ENCODE results near the gene DFFB. TPM values are rescaled to one million over a fixed set of nuclear protein-coding genes. Genes with fewer than 3 reads are reported as not detected.
A peak's percentile ranks its signal among the peaks of the same experiment; 100 is the strongest.

DFFB gene
- total RNA-seq, 4 donors from 2014 or later = 1.6 to 8.2 (median 3.2) TPM

DNA sequence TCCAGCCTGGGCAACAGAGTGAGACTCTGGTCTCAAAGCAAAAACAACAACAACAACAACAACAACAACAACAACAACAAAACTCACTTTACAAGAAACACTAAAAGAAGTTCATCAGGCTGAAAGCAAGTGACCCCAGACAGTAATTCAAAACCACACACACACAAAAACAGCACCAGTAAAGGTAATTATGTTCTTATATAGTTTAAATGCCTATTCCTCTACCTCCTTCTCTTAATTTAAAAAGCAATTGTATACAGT is 41.1 kb downstream of the DFFB start:
- TF ChIP-seq POLR2A (IDR thresholded peaks at IDR 0.05) = no peak
- TF ChIP-seq, protein P1, sequence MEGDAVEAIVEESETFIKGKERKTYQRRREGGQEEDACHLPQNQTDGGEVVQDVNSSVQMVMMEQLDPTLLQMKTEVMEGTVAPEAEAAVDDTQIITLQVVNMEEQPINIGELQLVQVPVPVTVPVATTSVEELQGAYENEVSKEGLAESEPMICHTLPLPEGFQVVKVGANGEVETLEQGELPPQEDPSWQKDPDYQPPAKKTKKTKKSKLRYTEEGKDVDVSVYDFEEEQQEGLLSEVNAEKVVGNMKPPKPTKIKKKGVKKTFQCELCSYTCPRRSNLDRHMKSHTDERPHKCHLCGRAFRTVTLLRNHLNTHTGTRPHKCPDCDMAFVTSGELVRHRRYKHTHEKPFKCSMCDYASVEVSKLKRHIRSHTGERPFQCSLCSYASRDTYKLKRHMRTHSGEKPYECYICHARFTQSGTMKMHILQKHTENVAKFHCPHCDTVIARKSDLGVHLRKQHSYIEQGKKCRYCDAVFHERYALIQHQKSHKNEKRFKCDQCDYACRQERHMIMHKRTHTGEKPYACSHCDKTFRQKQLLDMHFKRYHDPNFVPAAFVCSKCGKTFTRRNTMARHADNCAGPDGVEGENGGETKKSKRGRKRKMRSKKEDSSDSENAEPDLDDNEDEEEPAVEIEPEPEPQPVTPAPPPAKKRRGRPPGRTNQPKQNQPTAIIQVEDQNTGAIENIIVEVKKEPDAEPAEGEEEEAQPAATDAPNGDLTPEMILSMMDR (IDR thresholded peaks at IDR 0.05) = no peak
- DNase-seq = no peak
- peaks cover 0 to 11% (median 0%) of the 10 kb centered on the region in 3 donors for H3K9me3 ChIP-seq
- peaks cover 0 to 21% (median 6%) of the 10 kb centered on the region in 3 donors for H3K36me3 ChIP-seq
- intact Hi-C loops (cut with DNase I) = no loop called here
- no peak overlapping the region for H3K27ac ChIP-seq
- no peak overlapping the region for H3K4me3 ChIP-seq
- H3K4me1 ChIP-seq = peaks cover 6 to 38% (median 6%) of the 10 kb centered on the region in 3 donors
- H3K27me3 ChIP-seq = no peaks in the 10 kb centered on the region

DNA sequence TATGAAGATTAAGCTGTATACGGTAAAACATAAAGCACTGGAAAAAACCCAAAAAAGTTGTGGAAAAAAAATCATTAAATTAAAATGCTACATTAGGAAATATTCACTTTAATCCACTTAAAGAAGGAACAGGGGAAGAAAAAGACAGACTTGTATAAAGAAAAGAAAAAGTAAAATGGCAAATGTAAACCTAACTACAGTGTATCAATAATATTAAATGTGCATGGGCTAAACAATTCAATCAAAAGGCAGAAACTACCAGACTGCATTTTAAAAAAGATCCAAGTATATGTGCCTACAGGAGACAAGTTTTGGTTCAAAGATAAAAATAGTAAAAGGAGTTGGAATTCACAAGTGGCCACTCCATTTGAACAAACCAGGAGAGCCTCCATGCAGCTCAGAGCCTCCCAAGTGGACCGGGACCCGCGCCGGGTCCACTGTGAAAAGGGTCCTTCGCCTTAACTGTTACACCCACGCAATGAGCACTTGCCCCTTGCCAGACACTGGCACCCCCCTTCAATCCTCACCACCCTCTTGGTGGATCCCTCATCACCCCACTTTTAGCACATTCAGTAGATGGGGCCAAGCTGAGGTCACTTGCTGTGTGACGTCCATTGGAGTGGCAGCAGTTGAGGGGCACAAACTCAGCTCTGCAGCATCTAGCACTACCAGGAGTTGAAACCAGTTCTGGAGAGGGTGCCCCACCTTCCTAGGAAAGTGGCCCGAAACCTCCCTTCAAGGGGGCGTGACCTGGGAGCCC is 41.9 kb downstream of the DFFB start:
- Histone ChIP-seq H3K27me3 (no peaks in the 10 kb centered on the region), H3K4me1 (peaks cover 6 to 44% (median 6%) of the 10 kb centered on the region in 3 donors), H3K9me3 (peaks cover 0 to 11% (median 0%) of the 10 kb centered on the region in 3 donors), H3K27ac (peak overlapping the region; percentile 92 to 99 (median 98)), H3K4me3 (peak overlapping the region; percentile 82 to 100 (median 96)), H3K36me3 (peaks cover 0 to 21% (median 6%) of the 10 kb centered on the region in 3 donors)
- no peak for DNase-seq
- 58% methylated on average over 7 to 8 of the region's 10 CpGs for WGBS, 2 donors
- intact Hi-C loops (cut with DNase I) = no loop called here
- no peak for TF ChIP-seq POLR2A (IDR thresholded peaks at IDR 0.05)
- TF ChIP-seq, protein P1 (IDR thresholded peaks at IDR 0.05) = no peak

DNA sequence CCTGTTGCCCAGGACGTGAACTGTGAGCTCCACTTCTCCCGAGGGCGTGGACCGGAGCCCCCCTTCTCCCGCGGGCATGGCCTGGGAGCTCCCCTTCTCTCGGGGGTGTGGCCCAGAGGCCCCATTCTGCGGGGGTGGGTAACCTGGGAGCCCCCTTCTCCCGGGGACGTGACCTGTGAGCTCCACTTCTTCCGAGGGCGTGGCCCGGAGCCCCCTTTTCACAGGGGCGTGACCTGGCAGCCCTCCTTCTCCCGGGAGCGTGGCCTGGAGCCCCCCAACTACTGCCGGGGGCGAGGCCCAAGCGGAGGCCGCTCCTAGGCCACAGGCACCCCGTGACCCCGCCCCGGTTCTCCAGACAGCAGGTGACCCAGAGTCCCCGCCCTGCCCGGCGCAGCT is 42.5 kb downstream of the DFFB start:
- no peak for TF ChIP-seq POLR2A (IDR thresholded peaks at IDR 0.05)
- TF ChIP-seq, protein P1 (IDR thresholded peaks at IDR 0.05) = no peak
- peaks cover 6 to 44% (median 6%) of the 10 kb centered on the region in 3 donors for H3K4me1 ChIP-seq
- peak overlapping the region; percentile 92 to 99 (median 98) for H3K27ac ChIP-seq
- intact Hi-C loops (cut with DNase I) = loop anchor here (5.0 kb wide), 1 partner anchor 42 kb away; the partner anchor contains the start of genes CEP104 and DFFB
- H3K9me3 ChIP-seq = peaks cover 0 to 11% (median 0%) of the 10 kb centered on the region in 3 donors
- 4% methylated on average over 5 of the region's 26 CpGs; no CpG with 5 or more reads in 1 of the 2 donors for WGBS, 2 donors
- no peaks in the 10 kb centered on the region for H3K27me3 ChIP-seq
- H3K4me3 ChIP-seq = peak overlapping the region; percentile 82 to 100 (median 96)
- no peak for DNase-seq
- peaks cover 0 to 18% (median 6%) of the 10 kb centered on the region in 3 donors for H3K36me3 ChIP-seq

DNA sequence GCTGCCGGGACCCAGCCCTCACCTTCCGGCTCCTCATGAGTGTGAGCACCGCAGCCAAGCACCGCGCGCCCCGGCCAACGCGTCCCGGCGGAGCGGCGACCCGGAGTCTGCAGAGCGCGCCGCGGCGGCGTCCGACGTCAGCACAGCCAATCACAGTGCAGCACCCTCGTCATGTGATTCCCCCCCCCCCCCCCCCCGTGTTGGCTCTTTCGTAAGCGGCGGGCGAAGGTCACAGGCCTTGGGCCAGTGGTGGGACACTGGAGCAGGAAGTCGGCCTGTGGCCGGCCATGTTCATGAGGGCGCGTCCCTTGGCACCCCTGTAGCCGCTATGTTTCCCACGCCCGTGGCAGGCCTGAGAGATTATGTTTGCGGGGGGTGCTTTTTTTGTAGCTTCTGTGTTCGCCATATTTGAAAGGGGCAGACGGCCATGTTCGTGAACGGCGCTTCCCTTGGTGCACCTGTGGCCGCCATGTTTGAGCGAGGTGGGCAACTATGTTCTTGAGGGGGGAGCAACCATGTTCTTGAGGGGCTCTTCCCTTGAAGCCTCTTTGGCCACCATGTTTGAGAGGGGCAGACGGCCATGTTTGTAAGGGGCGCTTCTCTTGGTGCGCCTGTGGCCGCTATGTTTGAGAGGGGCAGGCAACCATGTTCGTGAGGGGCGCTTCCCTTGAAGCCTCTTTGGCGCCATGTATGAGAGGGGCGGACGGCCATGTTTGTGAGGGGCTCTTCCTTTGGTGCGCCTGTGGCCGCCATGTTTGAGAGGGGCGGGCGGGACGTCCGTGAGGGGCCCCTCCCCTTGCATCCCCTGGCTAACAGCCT is 43.1 kb downstream of the DFFB start, which contains the start of gene C1orf174:
TSS of gene C1orf174 (minus strand) at position 123 of the 819 bp plus-strand sequence. CDS start at position 37, 86 bp downstream.
- WGBS, 2 donors = 0% methylated on average over 4 to 15 of the region's 58 CpGs
- intact Hi-C loops (cut with DNase I) = loop anchor here (5.0 kb wide), 1 partner anchor 43 kb away; the partner anchor contains the start of genes CEP104 and DFFB
- DNase-seq = peak; percentile 99
- H3K27me3 ChIP-seq = no peaks in the 10 kb centered on the region
- TF ChIP-seq, protein P1 (IDR thresholded peaks at IDR 0.05) = peak in 1 of 6 experiments; percentile 10
- TF ChIP-seq POLR2A (IDR thresholded peaks at IDR 0.05) = peak in 2 of 4 donors; percentile 35 to 44
- H3K36me3 ChIP-seq = peaks cover 0 to 12% (median under 1%) of the 10 kb centered on the region in 3 donors
- peak within 1 kb of the TSS; percentile 92 to 99 (median 98) for H3K27ac ChIP-seq
- peaks cover 0 to 11% (median 0%) of the 10 kb centered on the region in 3 donors for H3K9me3 ChIP-seq
- peak within 1 kb of the TSS; percentile 82 to 100 (median 96) for H3K4me3 ChIP-seq
- peaks cover 6 to 40% (median 6%) of the 10 kb centered on the region in 3 donors for H3K4me1 ChIP-seq

Data from esophagus squamous epithelium (tissue), 5 donors.